CD4-positive, alpha-beta T cell (primary cell): ENCODE data around the gene USP17L30. TPM values are rescaled to one million over a fixed set of nuclear protein-coding genes. Genes with fewer than 3 reads are reported as not detected.
"Not testable (repeated sequence)": the region's sequence is repeated elsewhere in the genome, so short reads cannot be mapped to it uniquely, and the experiment has no call there.

Experiments used
- ATAC-seq: fragments of 200-7000 bp; cut with Tn5 transposase; one replicate; pipeline ENCODE4 v1.10.0; 2022; ENCODE audit warnings: mild to moderate bottlenecking; ENCODE audit not compliant: poor library complexity
- CTCF ChIA-PET: fragments of 350-600 bp; sonication (Branson Sonifier 250); formaldehyde crosslinking; loops from one replicate; lab custom pipeline; 2021; ENCODE audit warnings: antibody characterized with exemption, inconsistent platforms; lab: Charles Lee
- POLR2A ChIA-PET: fragments of 350-600 bp; sonication (Branson Sonifier 250); formaldehyde crosslinking; loops from one replicate; lab custom pipeline; 2021; ENCODE audit warnings: antibody characterized with exemption, inconsistent platforms; lab: Charles Lee
- DNase-seq, 14 experiments: peaks; one replicate each; pipeline ENCODE4 v3.0.0-alpha.2; 2013 to 2020; ENCODE audit warnings: mixed read lengths in 2 of 14
- H3K27ac ChIP-seq, 2 donors: one replicate each; pipeline versions ENCODE4 v1.5.1 to v1.7.0; 2013; ENCODE audit warnings: low read length in 2 of 2, low read depth in 1 of 2, mild to moderate bottlenecking in 1 of 2
- H3K27me3 ChIP-seq, 2 experiments: 1 replicate in 1 of 2; 2 replicates in 1 of 2; pipeline versions ENCODE4 v1.6.1 to v1.7.0; 2013; ENCODE audit warnings: low read length in 2 of 2, control low read depth in 1 of 2, mild to moderate bottlenecking in 1 of 2, moderate library complexity in 1 of 2; ENCODE audit not compliant: insufficient read depth in 2 of 2, control insufficient read depth in 1 of 2
- H3K36me3 ChIP-seq: one replicate; pipeline ENCODE4 v1.6.1; 2013; ENCODE audit warnings: low read length, control low read depth; ENCODE audit not compliant: insufficient read depth
- H3K4me1 ChIP-seq: one replicate; pipeline ENCODE4 v1.6.1; 2013; ENCODE audit warnings: low read length, control low read depth; ENCODE audit not compliant: insufficient read depth
- H3K4me3 ChIP-seq: one replicate; pipeline ENCODE4 v1.5.1; 2013; ENCODE audit warnings: mild to moderate bottlenecking, low read length, moderate library complexity
- H3K9me3 ChIP-seq, 2 experiments: 1 replicate in 1 of 2; 2 replicates in 1 of 2; pipeline versions ENCODE4 v1.6.1 to v1.7.0; 2013; ENCODE audit warnings: low read length in 2 of 2, mild to moderate bottlenecking in 2 of 2, control low read depth in 1 of 2, moderate library complexity in 1 of 2; ENCODE audit not compliant: control insufficient read depth in 1 of 2, insufficient read depth in 1 of 2
- H3K27ac Mint-ChIP-seq: one replicate; pipeline ENCODE4 v1.8.0; 2020; ENCODE audit warnings: mixed read lengths
- H3K27me3 Mint-ChIP-seq: one replicate; pipeline ENCODE4 v1.8.0; 2021; ENCODE audit warnings: mixed read lengths
- H3K36me3 Mint-ChIP-seq: one replicate; pipeline ENCODE4 v1.8.0; 2021; ENCODE audit warnings: low read depth, mixed read lengths
- H3K4me1 Mint-ChIP-seq: one replicate; pipeline ENCODE4 v1.8.0; 2021; ENCODE audit warnings: low read depth, mixed read lengths
- H3K4me3 Mint-ChIP-seq: one replicate; pipeline ENCODE4 v1.8.0; 2020; ENCODE audit warnings: mild to moderate bottlenecking, mixed read lengths
- H3K9me3 Mint-ChIP-seq: one replicate; pipeline ENCODE4 v1.8.0; 2020; ENCODE audit warnings: mixed read lengths
- intact Hi-C, 2 experiments: fragments of 100-400 bp; cut with DNase I in 1 of 2; cut with micrococcal nuclease in 1 of 2; formaldehyde crosslinking; loops; one replicate each; pipeline versions ENCODE4 v1.15.1 to v1.9.0; 2023 to 2025; cut with DNase I, micrococcal nuclease
- polyA plus RNA-seq, 2 donors: library from polyadenylated mRNA; unstranded; fragments of 120-200 nt; gene quantifications; one replicate each; pipeline ENCODE4 v1.2.1, GENCODE V29; 2013
- total RNA-seq, 174 experiments: library from RNA in 2 of 174; stranded (reverse) in 2 of 174; gene quantifications; one replicate each; pipeline ENCODE4 v1.2.3 and lab custom pipeline; 2021 to 2026

The USP17L30 gene, protein sequence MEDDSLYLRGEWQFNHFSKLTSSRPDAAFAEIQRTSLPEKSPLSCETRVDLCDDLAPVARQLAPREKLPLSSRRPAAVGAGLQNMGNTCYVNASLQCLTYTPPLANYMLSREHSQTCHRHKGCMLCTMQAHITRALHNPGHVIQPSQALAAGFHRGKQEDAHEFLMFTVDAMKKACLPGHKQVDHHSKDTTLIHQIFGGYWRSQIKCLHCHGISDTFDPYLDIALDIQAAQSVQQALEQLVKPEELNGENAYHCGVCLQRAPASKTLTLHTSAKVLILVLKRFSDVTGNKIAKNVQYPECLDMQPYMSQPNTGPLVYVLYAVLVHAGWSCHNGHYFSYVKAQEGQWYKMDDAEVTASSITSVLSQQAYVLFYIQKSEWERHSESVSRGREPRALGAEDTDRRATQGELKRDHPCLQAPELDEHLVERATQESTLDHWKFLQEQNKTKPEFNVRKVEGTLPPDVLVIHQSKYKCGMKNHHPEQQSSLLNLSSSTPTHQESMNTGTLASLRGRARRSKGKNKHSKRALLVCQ
- total RNA-seq (not detected), total RNA-seq (lab: John Stamatoyannopoulos, UW) (0 reads per million in 172 experiments)
- polyA plus RNA-seq (2013, experiment 1 of 2) = not detected
- polyA plus RNA-seq (2013, experiment 2 of 2) = not detected

DNA sequence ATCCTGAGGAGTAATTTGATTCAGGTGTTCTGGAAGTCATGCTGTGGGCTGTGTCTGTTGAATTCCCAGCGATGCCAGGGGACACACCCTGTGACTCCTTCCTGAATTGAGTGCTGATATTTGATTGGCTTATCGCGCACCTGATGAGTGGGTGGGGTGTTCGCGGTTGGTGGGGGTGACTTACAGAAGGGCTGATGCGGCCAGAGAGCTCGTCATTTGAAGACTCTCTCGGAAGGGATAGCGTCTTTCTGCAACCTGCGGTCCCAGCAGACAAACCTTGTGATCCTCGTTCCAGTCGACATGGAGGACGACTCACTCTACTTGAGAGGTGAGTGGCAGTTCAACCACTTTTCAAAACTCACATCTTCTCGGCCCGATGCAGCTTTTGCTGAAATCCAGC, at the start of gene USP17L30:
USP17L30 (plus strand) TSS at position 301 of the 400 bp plus-strand sequence; CDS start at position 301, 0 bp downstream.
- H3K9me3 ChIP-seq, H3K27ac Mint-ChIP-seq, H3K36me3 ChIP-seq, H3K27me3 Mint-ChIP-seq, H3K4me3 ChIP-seq, ATAC-seq, H3K4me3 Mint-ChIP-seq, H3K9me3 Mint-ChIP-seq, H3K4me1 ChIP-seq, H3K27me3 ChIP-seq, H3K36me3 Mint-ChIP-seq, intact Hi-C loops, H3K4me1 Mint-ChIP-seq, CTCF ChIA-PET, H3K27ac ChIP-seq, POLR2A ChIA-PET, DNase-seq: not testable (repeated sequence)

DNA sequence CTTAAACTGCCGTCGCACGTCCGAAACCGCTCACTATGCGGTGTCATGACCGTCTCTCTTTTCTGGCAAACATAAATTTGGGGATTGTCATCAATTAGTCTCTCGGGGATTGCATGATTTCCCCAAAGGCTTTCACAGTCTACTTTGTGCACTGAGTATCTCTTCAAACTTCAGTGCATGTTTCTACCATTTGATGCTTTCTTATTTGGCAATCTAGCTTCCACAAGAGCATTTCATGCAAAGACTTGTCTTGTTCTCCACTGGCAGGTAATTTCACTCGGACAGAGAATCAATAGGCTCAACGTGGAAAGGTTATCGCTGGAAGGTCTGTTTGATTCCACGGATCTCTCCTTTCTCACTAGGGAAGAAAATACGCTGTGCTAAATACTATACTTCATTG, 38.7 kb upstream of the USP17L30 start:
- CTCF ChIA-PET, H3K9me3 Mint-ChIP-seq, POLR2A ChIA-PET, intact Hi-C loops, H3K36me3 Mint-ChIP-seq, H3K9me3 ChIP-seq, DNase-seq, H3K27me3 Mint-ChIP-seq, H3K4me3 ChIP-seq, H3K4me1 Mint-ChIP-seq, H3K27ac Mint-ChIP-seq, H3K27me3 ChIP-seq, H3K4me3 Mint-ChIP-seq, H3K4me1 ChIP-seq, H3K27ac ChIP-seq, H3K36me3 ChIP-seq, ATAC-seq: not testable (repeated sequence)

DNA sequence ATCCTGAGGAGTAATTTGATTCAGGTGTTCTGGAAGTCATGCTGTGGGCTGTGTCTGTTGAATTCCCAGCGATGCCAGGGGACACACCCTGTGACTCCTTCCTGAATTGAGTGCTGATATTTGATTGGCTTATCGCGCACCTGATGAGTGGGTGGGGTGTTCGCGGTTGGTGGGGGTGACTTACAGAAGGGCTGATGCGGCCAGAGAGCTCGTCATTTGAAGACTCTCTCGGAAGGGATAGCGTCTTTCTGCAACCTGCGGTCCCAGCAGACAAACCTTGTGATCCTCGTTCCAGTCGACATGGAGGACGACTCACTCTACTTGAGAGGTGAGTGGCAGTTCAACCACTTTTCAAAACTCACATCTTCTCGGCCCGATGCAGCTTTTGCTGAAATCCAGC, 38.1 kb upstream of the USP17L30 start, which contains the start of gene USP17L24:
USP17L24 (plus strand) TSS at position 301 of the 400 bp plus-strand sequence; CDS start at position 301, 0 bp downstream.
- H3K4me1 ChIP-seq, H3K27me3 ChIP-seq, H3K9me3 Mint-ChIP-seq, H3K27ac ChIP-seq, H3K36me3 ChIP-seq, H3K36me3 Mint-ChIP-seq, DNase-seq, ATAC-seq, H3K9me3 ChIP-seq, H3K4me3 ChIP-seq, H3K27ac Mint-ChIP-seq, POLR2A ChIA-PET, intact Hi-C loops, CTCF ChIA-PET, H3K4me1 Mint-ChIP-seq, H3K27me3 Mint-ChIP-seq, H3K4me3 Mint-ChIP-seq: not testable (repeated sequence)

DNA sequence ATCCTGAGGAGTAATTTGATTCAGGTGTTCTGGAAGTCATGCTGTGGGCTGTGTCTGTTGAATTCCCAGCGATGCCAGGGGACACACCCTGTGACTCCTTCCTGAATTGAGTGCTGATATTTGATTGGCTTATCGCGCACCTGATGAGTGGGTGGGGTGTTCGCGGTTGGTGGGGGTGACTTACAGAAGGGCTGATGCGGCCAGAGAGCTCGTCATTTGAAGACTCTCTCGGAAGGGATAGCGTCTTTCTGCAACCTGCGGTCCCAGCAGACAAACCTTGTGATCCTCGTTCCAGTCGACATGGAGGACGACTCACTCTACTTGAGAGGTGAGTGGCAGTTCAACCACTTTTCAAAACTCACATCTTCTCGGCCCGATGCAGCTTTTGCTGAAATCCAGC, 33.3 kb upstream of the USP17L30 start, which contains the start of gene USP17L25:
USP17L25 (plus strand) TSS at position 301 of the 400 bp plus-strand sequence; CDS start at position 301, 0 bp downstream.
- H3K36me3 ChIP-seq, DNase-seq, ATAC-seq, H3K4me1 ChIP-seq, H3K4me3 Mint-ChIP-seq, CTCF ChIA-PET, H3K9me3 ChIP-seq, H3K27ac Mint-ChIP-seq, H3K27ac ChIP-seq, H3K36me3 Mint-ChIP-seq, H3K9me3 Mint-ChIP-seq, H3K4me1 Mint-ChIP-seq, H3K4me3 ChIP-seq, intact Hi-C loops, POLR2A ChIA-PET, H3K27me3 Mint-ChIP-seq, H3K27me3 ChIP-seq: not testable (repeated sequence)

DNA sequence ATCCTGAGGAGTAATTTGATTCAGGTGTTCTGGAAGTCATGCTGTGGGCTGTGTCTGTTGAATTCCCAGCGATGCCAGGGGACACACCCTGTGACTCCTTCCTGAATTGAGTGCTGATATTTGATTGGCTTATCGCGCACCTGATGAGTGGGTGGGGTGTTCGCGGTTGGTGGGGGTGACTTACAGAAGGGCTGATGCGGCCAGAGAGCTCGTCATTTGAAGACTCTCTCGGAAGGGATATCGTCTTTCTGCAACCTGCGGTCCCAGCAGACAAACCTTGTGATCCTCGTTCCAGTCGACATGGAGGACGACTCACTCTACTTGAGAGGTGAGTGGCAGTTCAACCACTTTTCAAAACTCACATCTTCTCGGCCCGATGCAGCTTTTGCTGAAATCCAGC, 28.6 kb upstream of the USP17L30 start, which contains the start of gene USP17L26:
USP17L26 (plus strand) TSS at position 301 of the 400 bp plus-strand sequence; CDS start at position 301, 0 bp downstream.
- H3K36me3 Mint-ChIP-seq, H3K4me1 ChIP-seq, ATAC-seq, H3K36me3 ChIP-seq, DNase-seq, POLR2A ChIA-PET, H3K27me3 ChIP-seq, H3K9me3 ChIP-seq, H3K9me3 Mint-ChIP-seq, H3K27ac ChIP-seq, H3K27me3 Mint-ChIP-seq, H3K27ac Mint-ChIP-seq, H3K4me1 Mint-ChIP-seq, H3K4me3 Mint-ChIP-seq, H3K4me3 ChIP-seq, CTCF ChIA-PET, intact Hi-C loops: not testable (repeated sequence)

DNA sequence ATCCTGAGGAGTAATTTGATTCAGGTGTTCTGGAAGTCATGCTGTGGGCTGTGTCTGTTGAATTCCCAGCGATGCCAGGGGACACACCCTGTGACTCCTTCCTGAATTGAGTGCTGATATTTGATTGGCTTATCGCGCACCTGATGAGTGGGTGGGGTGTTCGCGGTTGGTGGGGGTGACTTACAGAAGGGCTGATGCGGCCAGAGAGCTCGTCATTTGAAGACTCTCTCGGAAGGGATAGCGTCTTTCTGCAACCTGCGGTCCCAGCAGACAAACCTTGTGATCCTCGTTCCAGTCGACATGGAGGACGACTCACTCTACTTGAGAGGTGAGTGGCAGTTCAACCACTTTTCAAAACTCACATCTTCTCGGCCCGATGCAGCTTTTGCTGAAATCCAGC, 23.8 kb upstream of the USP17L30 start, which contains the start of gene USP17L5:
USP17L5 (plus strand) TSS at position 301 of the 400 bp plus-strand sequence; CDS start at position 301, 0 bp downstream.
- H3K4me1 Mint-ChIP-seq, DNase-seq, H3K4me3 Mint-ChIP-seq, H3K27me3 Mint-ChIP-seq, ATAC-seq, H3K9me3 Mint-ChIP-seq, H3K36me3 Mint-ChIP-seq, H3K27me3 ChIP-seq, H3K9me3 ChIP-seq, CTCF ChIA-PET, intact Hi-C loops, H3K4me1 ChIP-seq, H3K27ac Mint-ChIP-seq, H3K27ac ChIP-seq, H3K36me3 ChIP-seq, POLR2A ChIA-PET, H3K4me3 ChIP-seq: not testable (repeated sequence)
